ENCODE results near the gene APOBR.
"Not testable (repeated sequence)": the region's sequence is repeated elsewhere in the genome, so short reads cannot be mapped to it uniquely, and the experiment has no call there.

The APOBR gene, protein sequence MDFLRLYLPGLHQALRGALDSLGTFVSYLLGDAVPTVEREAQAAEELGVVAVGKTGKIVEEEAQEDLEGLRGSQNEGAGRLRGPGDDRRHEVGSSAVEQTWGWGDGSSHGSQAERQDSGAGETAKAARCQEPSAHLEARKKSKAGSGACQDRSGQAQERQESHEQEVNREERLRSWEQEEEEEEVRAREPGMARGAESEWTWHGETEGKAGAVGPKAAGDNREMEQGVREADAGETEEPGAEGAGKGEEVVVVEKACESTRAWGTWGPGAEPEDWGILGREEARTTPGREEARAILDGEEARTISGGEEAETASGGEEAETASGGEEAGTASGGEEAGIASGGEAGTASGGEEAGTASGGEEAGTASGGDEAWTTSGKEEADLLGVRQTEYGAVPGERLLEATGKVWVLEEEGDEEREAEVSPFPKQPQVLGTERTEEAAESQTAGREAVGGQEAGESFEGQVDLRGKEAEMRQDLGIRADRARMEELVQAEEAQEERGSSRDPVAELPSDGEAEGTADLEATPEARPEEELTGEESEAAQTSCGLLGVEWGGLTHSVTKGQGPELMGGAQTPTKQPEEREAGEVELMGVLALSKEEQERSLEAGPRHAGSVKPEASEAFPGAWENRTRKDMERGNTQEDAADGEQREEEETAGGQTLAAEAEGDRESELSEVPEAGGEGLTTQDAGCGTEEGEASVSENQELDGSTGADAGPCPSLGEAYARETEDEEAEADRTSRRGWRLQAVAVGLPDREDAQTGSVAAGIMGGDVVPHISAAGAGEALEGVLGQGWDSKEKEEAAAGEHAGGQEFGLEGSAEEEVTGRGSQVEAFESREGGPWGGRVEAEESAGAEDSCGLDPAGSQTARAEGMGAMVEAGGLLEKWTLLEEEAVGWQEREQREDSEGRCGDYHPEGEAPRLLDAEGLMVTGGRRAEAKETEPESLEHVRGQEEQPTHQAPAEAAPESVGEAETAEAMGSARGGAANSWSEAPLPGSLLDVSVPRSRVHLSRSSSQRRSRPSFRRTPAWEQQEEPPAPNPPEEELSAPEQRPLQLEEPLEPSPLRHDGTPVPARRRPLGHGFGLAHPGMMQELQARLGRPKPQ

DNA sequence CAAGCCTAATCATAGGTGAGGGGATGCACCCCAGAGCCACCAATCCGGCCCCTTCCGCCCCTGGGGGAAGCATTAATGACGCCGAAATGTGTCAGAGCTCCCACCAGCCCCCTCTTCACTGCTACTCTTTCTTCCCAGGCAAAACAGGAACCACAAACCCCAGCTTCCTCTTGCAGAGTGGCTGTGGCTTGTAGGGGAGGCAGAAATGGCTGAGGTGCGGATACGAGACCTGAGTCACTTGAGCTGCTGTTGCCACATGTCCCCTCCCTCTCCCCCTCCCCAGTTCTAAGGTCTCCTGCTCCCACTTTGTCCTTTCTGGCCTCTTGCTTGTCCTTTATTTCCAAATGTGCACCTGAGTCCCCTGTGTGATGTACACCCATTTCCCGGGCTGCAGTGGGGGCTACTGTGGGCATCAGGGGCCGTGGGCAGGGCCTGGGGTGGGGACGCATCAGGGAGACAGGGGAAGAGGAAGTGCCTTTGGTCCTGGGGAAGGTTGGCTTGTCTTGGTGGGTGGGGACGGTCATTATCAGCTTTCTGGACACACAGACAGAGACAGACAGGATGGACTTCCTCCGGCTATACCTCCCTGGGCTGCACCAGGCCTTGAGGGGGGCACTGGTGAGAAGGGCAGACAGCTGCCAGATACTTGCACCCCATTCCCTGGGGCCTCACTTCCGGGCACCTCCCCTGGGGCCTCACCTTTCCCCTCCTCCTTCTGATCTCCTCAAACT lies at the start of gene APOBR:
APOBR (plus strand) TSS at position 523 of the 731 bp plus-strand sequence; CDS start at position 562, 39 bp downstream.
- DNase-seq (ENCODE audit: low spot score), result no peak

DNA sequence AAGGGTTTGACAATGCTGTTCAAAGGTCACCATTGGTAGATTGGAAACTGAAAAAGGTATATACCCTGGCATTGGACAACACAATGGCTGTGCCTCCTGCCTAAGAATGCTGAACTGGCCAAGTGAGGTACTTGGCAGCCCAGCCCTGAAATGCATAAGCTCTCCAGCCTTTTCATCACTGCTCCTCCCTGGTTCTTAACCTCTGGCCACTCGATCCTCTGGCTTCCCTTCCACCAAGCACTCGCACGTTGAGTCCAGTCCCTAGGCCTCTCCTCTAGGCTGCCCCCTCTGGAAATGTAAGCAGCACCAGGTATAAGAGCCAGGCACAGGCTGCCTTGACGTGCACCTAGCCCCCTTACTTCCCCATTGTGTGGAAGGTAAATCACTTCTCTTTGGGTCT lies 48.1 kb upstream of the APOBR start:
- DNase-seq (ENCODE audit: low spot score), result not testable (repeated sequence)

DNA sequence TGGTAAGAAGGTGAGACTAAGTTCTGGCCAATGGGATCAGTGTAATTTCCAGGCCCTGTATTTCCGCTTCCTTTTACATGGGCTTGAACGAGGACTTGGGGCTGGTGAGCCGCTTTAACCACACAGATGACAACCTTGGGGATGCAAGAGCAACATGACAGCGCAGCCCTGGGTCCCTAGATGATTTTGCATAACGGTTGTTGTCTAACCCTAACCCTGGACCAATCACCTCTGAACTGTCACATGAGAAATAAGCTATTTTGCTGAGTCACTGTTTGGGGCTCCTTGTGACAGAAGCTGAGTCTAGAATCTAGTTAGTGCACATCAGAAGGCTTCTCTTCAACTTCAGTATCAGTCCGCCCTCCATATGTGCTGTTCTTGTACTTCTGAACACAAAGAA lies 47.4 kb upstream of the APOBR start:
- DNase-seq (ENCODE audit: low spot score), result not testable (repeated sequence)

DNA sequence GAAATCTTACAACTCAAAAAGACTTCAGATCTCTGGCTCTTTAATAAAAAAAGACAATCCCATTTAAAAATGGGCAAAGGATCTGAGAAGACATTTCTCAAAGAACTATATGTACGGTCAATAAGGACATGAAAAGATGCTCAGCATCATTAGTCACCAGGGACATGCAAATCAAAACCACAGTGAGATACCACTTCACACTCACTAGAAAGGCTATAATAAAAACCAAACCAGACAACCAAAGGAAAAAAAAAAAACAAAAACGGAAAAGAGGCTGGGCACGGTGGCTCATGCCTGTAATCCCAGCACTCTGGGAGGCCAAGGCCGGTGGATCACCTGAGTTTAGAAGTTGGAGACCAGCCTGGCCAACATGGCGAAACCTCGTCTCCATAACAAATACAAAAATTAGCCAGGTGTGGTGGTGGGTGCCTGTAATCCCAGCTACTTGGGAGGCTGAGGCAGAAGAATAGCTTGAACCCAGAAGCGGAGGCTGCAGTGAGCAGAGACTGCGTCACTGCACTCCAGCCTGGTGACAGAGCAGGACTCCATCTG lies 20.7 kb upstream of the APOBR start:
- DNase-seq (ENCODE audit: low spot score), result no peak

DNA sequence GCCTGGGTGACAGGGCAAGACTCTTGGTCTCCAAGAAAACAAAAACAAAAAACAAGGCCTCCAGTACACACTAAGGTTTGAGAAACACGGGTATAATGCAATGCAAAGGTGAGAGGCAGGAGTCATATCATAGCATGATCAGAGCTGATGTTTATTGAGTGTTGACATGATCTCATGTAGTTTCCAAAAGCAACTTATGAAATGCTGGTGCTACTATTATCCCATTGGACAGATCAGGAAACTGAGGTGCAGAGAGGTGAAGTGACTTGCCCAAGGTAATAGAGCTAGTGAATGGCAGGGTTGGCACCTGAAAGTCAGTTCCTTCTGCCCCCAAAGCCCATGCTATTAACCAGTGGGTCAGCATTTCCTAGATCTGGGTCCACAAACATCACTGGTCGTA lies 19.2 kb upstream of the APOBR start:
- DNase-seq (ENCODE audit: low spot score), result no peak

DNA sequence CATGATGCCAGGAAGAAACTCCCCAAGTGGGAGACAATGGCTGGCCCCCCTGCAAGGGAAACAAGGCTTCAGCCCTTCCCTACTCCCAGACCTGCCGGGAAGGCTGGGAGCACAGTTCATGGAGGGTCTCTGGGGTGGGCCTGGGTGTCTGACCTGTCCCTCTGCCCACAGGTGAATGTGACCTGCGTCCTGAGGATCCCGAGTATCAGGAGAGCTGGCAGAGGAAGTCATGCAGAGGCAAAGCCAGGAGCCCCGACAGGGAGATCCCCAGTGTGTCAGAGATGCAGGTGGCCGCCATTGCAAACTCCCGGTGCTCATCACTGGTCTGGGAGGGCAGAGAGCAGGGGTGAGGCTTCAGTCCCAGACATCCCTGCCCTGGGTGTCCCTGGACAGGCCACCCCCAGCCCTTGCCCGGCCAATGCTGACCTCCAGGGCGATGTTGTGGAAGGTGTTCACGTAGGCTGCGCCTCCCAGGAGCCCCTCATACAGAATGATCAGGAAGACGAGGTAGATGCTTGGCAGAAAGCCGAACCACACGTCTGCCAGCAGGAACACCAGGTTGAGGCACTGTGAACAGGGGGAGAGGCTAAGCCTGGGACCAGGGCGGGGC lies 17.0 kb upstream of the APOBR start:
- DNase-seq (ENCODE audit: low spot score), result no peak

DNA sequence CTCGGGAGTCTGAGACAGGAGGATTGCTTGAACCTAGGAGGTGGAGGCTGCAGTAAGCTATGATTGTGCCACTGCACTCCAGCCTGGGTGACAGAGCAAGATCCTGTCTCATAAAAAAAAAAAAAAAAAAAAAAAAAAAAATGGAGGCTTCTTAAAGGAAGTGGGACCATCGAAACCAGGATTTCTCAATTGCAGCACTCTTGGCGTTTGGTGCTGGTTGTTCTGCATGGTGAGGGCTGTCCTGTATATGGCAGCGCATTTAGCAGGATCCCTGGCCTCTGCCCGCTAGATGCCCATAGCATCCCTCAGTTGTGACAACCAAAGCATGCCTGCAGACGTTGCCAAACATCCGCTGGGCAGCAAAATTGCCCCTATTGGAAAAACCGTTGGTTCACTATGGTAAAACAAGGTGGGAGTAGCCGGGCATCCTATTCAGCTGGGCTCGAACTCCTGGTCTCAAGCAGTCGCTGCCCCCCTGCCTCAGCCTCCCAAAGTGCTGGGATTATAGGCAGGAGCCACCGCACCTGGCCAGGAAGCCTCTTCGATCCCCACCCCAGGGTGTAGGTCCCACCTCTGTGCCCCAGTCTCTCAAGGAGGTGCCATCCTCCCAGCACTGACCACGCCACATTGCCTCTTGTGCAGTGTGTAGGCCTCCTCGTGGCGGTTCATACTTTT lies 15.8 kb upstream of the APOBR start:
- no peak for DNase-seq (ENCODE audit: low spot score)

DNA sequence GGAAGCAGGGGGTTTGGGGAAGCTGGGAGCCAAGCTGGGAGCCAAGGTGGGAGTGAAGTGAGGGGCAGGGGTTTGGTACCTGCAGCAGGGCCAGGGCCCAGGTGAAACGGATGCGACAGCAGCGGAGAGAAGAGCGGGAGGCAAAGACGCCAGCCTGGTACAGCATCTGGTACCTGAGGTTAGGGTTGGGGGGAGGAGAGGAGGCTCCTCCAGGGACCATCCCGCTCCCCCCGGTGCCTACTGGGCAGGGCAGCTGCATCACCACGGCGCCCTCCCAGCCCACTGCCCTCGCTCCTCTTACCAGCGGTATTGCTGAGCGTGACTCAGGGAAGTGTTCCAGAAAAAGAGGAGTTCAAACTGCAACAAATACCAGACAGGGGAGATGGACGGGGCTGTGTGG lies 12.4 kb upstream of the APOBR start:
- no peak for DNase-seq (ENCODE audit: low spot score)

DNA sequence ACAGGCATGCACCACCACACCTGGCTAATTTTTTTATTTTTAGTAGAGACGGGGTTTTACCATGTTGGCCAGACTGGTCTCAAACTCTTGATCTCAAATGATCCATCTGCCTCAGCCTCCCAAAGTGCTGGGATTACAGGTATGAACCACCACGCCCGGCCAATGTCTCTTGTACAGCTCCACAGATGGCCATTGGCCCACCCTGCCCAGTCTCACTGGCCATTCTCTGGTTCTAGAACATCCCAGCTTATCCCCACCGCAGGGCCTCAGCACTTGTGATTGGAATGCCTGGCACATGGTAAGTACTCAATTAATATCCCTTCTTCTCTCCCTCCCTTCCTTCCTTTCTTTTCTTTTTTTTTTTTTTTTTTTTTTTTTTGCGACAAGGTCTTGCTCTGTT lies 11.1 kb upstream of the APOBR start:
- not testable (repeated sequence) for DNase-seq (ENCODE audit: low spot score)

DNA sequence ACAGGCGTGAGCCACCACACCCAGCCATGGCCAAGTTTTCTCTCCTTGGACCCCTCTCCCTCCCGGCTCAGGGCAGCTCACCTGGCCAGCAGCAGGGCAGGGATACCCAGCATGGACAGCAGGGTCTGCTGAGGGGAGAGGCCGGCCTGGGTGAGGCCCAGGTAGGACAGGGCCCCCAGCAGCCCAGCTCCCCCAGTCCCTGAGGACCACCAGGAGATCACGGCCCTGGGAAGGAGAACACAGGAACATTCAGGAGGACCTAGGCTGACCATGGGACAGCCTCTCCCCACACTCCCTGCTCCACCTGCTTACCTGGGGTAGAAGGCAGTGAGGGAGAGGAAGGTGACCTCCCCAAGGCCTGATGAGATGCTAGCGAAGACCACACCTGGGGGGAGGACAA lies 8.2 kb upstream of the APOBR start:
- no peak for DNase-seq (ENCODE audit: low spot score)

DNA sequence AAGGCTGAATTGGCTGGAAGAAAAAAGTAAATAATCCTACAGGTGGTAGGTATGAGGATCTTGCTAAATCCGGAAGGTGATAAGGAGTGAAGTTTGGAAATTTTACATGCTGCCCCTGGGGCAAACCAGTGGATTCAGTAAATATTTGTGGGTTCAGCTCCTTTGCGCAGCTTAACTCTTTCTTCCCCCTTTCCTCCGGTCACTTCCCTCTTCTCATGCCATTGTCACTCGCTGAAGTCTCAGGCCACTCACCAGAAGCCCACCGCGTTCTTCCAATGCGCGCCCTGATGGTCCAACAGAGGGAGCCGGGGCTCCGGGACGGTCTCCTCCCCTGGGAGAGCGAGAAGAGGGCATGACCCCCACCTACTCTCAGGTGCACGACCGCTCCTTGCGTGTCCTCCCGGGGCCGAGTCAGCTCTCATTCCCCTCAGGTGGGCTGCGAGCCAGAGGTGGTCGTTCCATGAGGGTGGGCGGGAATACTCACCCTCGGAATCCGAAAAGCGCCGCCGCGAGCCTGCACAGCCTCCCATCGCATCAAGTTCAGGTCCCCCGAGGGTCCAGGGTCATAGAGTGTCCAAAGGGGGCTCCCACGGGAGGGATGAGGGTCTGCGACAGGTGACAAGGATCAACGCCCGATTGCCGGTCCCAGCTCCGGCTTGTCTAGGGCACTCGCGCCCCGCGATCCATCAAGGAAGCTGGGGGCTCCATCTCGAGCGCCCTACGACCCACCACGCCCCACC lies 3.0 kb upstream of the APOBR start:
- DNase-seq (ENCODE audit: low spot score), result peak; percentile 63

DNA sequence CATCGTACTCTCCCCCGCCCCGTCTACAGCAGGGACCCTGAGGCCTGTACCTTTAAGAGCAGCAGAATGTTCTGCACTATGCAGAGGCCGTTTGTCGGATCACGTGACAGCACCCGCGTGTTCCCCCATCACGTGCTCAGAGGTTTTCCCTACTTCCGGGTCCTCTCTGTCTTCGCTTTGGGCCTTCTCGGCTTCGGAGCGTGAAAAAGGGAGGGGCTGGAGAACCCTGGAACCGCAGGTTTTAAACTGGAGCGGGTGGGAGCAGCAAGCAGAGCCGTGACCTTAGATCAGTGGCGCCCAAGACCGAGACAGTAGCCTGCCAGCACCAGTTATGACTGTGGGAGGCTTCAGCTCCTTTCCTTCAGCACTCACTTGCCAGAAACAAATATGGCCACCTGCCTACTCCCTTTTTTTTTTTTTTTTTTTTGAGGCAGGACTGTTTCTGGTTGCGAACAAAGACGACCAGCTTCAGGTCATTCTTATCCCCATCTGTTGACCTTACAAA lies 2.4 kb upstream of the APOBR start, which contains the start of gene CLN3:
CLN3 (minus strand) TSS at position 105 of the 505 bp plus-strand sequence. CDS start 315 bp downstream, outside the sequence.
- peak; percentile 96 for DNase-seq (ENCODE audit: low spot score)

DNA sequence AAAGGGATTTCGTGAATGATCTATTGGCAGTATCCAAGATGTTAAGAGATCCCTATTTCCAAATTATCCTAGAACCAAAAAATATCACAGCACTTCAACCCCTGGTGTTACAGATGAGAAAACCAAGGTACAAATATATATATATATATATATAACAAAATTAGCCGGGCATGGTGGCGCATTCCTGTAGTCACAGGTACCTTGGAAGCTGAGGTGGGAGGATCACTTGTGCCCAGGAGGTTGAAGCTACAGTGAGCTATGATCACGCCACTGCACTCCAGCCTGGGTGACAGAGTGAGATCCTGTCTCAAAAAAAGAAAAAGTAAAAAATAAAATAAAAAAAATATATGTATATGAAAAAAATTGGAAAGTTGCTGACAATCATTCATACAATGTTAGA lies 1.9 kb upstream of the APOBR start:
- no peak for DNase-seq (ENCODE audit: low spot score)

DNA sequence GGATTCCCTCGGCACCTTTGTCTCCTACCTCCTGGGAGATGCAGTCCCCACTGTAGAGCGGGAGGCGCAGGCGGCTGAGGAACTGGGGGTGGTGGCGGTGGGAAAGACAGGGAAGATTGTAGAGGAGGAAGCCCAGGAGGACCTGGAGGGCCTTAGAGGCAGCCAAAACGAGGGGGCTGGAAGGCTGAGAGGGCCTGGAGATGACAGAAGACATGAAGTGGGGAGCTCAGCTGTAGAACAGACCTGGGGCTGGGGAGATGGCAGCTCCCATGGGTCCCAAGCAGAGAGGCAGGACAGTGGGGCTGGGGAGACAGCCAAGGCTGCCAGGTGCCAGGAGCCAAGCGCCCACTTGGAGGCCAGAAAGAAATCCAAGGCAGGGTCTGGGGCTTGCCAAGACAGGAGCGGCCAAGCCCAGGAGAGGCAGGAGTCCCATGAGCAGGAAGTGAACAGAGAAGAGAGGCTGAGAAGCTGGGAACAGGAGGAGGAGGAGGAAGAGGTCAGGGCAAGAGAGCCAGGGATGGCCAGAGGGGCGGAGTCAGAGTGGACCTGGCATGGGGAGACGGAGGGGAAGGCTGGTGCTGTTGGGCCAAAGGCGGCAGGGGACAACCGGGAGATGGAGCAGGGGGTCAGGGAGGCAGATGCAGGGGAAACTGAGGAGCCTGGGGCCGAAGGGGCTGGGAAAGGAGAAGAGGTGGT lies 803 bp downstream of the APOBR start:
- DNase-seq (ENCODE audit: low spot score), result no peak

DNA sequence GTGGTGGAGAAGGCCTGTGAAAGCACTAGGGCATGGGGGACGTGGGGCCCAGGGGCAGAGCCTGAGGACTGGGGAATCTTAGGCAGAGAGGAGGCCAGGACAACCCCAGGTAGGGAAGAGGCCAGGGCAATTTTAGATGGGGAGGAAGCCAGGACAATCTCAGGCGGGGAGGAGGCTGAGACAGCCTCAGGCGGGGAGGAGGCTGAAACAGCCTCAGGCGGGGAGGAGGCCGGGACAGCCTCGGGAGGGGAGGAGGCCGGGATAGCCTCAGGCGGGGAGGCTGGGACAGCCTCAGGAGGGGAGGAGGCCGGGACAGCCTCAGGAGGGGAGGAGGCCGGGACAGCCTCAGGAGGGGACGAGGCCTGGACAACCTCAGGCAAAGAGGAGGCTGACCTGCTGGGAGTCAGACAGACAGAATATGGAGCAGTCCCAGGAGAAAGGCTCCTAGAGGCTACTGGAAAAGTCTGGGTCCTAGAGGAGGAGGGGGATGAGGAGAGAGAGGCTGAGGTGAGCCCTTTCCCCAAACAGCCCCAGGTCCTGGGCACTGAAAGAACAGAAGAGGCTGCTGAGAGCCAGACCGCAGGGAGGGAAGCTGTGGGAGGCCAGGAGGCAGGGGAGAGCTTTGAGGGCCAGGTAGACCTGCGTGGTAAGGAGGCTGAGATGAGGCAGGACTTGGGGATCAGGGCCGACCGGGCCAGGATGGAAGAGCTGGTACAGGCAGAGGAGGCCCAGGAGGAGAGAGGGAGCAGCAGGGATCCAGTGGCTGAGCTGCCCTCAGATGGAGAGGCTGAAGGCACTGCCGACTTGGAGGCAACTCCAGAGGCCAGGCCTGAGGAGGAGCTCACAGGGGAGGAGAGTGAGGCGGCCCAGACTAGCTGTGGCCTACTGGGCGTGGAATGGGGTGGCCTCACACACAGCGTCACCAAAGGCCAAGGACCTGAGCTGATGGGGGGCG lies 1.6 kb downstream of the APOBR start:
- no peak for DNase-seq (ENCODE audit: low spot score)

DNA sequence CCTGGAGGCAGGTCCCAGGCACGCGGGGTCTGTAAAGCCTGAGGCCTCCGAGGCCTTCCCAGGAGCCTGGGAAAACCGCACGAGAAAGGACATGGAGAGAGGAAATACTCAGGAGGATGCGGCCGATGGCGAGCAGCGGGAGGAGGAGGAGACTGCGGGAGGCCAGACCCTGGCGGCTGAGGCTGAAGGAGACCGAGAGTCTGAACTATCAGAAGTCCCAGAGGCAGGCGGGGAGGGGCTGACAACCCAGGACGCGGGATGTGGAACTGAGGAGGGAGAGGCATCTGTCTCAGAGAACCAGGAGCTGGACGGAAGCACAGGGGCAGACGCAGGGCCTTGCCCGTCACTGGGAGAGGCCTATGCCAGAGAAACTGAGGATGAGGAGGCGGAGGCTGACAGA lies 2.4 kb downstream of the APOBR start:
- DNase-seq (ENCODE audit: low spot score), result no peak

DNA sequence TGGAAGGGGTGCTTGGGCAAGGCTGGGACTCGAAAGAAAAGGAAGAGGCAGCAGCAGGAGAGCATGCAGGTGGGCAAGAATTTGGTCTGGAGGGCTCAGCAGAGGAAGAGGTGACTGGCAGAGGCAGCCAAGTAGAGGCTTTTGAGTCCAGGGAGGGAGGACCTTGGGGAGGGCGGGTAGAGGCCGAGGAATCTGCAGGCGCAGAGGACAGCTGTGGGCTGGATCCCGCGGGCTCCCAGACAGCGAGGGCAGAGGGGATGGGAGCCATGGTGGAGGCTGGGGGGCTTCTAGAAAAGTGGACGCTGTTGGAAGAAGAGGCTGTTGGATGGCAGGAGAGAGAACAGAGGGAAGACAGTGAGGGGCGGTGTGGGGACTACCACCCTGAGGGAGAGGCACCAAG lies 2.9 kb downstream of the APOBR start:
- no peak for DNase-seq (ENCODE audit: low spot score)

Measured in GM03348 (cell line).